HCT116 (cell line): Measurements from ENCODE around the gene CTCFL. TPM values are rescaled to one million over a fixed set of nuclear protein-coding genes. Genes with fewer than 3 reads are reported as not detected.

Experiments used
- ATAC-seq: fragments of 200-7000 bp; cut with Tn5 transposase; 2 replicates; pipeline ENCODE4 v1.9.1; 2020; ENCODE audit warnings: mild to moderate bottlenecking, moderate library complexity
- BruUV-seq: library from RNA; stranded (reverse); fragments of 400-500 nt; replicated peaks from 2 replicates; lab custom pipeline; 2021; lab: Mats Ljungman, UMichigan
- CTCF ChIA-PET: fragments of 300-600 bp; sonication (Branson Sonifier 250); formaldehyde crosslinking; loops from one replicate; lab custom pipeline; 2021; ENCODE audit warnings: antibody characterized with exemption; lab: Charles Lee
- POLR2A ChIA-PET: fragments of 300-600, 350-600 bp; sonication (Branson Sonifier 250); formaldehyde crosslinking; loops from one replicate; lab custom pipeline; 2021; ENCODE audit warnings: antibody characterized with exemption; lab: Charles Lee
- RAD21 ChIA-PET, 2 experiments: fragments of 300-600 bp; sonication (Branson Sonifier 250); formaldehyde crosslinking; loops; one replicate each; lab custom pipeline; 2023; ENCODE audit warnings: low total read pairs in 2 of 2; ENCODE audit not compliant: uncharacterized antibody in 2 of 2, unreplicated experiment in 2 of 2, low non-redundant PET in 1 of 2; lab: Charles Lee
- DNase-seq: peaks from one replicate; pipeline ENCODE4 v3.0.0-alpha.2; 2010; ENCODE audit warnings: low read depth, low spot score
- H2AFZ ChIP-seq: fragments of 200-600 bp; shearing (Covaris generic), sonication (generic); 2 replicates; pipeline ENCODE4 v1.6.1; 2017; ENCODE audit warnings: low read depth, mixed run types, mixed read lengths, antibody characterized with exemption, low read length; ENCODE audit not compliant: poor library complexity, severe bottlenecking
- H3K27ac ChIP-seq: 2 replicates; pipeline ENCODE4 v1.5.1; 2012; ENCODE audit warnings: low read depth, low read length
- H3K27me3 ChIP-seq: fragments of 200-600 bp; sonication (generic); 2 replicates; pipeline ENCODE4 v1.6.1; 2016; ENCODE audit warnings: mixed run types, low read length, mixed read lengths; ENCODE audit not compliant: insufficient read depth
- H3K36me3 ChIP-seq, 2 experiments: fragments of 200-500 bp in 1 of 2; fragments of 200-600 bp in 1 of 2; sonication (Bioruptor generic) in 1 of 2; sonication (generic) in 1 of 2; 2 replicates each; pipeline versions ENCODE4 v1.5.1 to v1.6.1; 2014 to 2016; ENCODE audit warnings: low read length in 2 of 2, inconsistent platforms in 1 of 2, mixed read lengths in 1 of 2, mixed run types in 1 of 2; ENCODE audit not compliant: insufficient read depth in 2 of 2, control insufficient read depth in 1 of 2
- H3K4me1 ChIP-seq, 2 experiments: fragments of 200-600 bp in 1 of 2; sonication (generic) in 1 of 2; 2 replicates each; pipeline versions ENCODE4 v1.5.1 to v1.6.1; 2012 to 2017; ENCODE audit warnings: low read length in 2 of 2, inconsistent platforms in 1 of 2, mild to moderate bottlenecking in 1 of 2, mixed read lengths in 1 of 2, mixed run types in 1 of 2, moderate library complexity in 1 of 2; ENCODE audit not compliant: insufficient read depth in 2 of 2, control insufficient read depth in 1 of 2
- H3K4me2 ChIP-seq: fragments of 200-600 bp; sonication (generic); 2 replicates; pipeline ENCODE4 v1.6.1; 2017; ENCODE audit warnings: mixed run types, low read length, mixed read lengths
- H3K4me3 ChIP-seq, 2 experiments: fragments of 200-600 bp in 1 of 2; sonication (generic) in 1 of 2; replicated peaks in 1 of 2; 2 replicates each; pipeline ENCODE4 v1.5.1; 2011 to 2016; ENCODE audit warnings: low read length in 2 of 2, control low read depth in 1 of 2, low read depth in 1 of 2, mild to moderate bottlenecking in 1 of 2, mixed read lengths in 1 of 2, mixed run types in 1 of 2
- H3K79me2 ChIP-seq: fragments of 200-600 bp; sonication (generic); 2 replicates; pipeline ENCODE4 v1.6.1; 2017; ENCODE audit warnings: mild to moderate bottlenecking, mixed run types, low read length, moderate library complexity, mixed read lengths; ENCODE audit not compliant: insufficient read depth
- H3K9ac ChIP-seq: fragments of 200-600 bp; sonication (generic); 2 replicates; pipeline ENCODE4 v1.6.1; 2016; ENCODE audit warnings: low read length, mixed read lengths
- H3K9me2 ChIP-seq: fragments of 200-600 bp; sonication (generic), shearing (Covaris generic); 2 replicates; pipeline ENCODE4 v1.6.1; 2017; ENCODE audit warnings: mixed run types, mild to moderate bottlenecking, moderate library complexity; ENCODE audit not compliant: insufficient read depth
- H3K9me3 ChIP-seq, 2 experiments: fragments of 200-500 bp in 1 of 2; fragments of 200-600 bp in 1 of 2; sonication (Bioruptor generic) in 1 of 2; sonication (generic) in 1 of 2; 2 replicates each; pipeline ENCODE4 v1.6.1; 2014 to 2017; ENCODE audit warnings: low read length in 2 of 2, mixed read lengths in 2 of 2, inconsistent platforms in 1 of 2, low read depth in 1 of 2, mild to moderate bottlenecking in 1 of 2, mixed run types in 1 of 2, moderate library complexity in 1 of 2; ENCODE audit not compliant: control insufficient read depth in 1 of 2, insufficient read depth in 1 of 2
- H4K20me1 ChIP-seq: fragments of 200-600 bp; sonication (generic), shearing (Covaris generic); 2 replicates; pipeline ENCODE4 v1.6.1; 2017; ENCODE audit warnings: mixed run types, mild to moderate bottlenecking, moderate library complexity; ENCODE audit not compliant: insufficient read depth
- ATF3 ChIP-seq: IDR thresholded peaks from 2 replicates; pipeline ENCODE4 v1.6.1; 2012
- CTCF ChIP-seq, 3 experiments: fragments of 200-600 bp in 1 of 3; sonication (generic) in 1 of 3; IDR thresholded peaks in 2 of 3; conservative IDR thresholded peaks in 1 of 3; 2 replicates each; pipeline ENCODE4 v1.5.1; 2012 to 2017; ENCODE audit warnings: low read depth in 2 of 3, low read length in 2 of 3, antibody characterized with exemption in 1 of 3, borderline replicate concordance in 1 of 3, control low read depth in 1 of 3, mild to moderate bottlenecking in 1 of 3, mixed read lengths in 1 of 3, mixed run types in 1 of 3, moderate library complexity in 1 of 3; ENCODE audit not compliant: insufficient read depth in 1 of 3
- EGR1 ChIP-seq: IDR thresholded peaks from 2 replicates; pipeline ENCODE4 v1.6.1; 2012; ENCODE audit warnings: low read depth
- FOSL1 ChIP-seq: IDR thresholded peaks from 2 replicates; pipeline ENCODE4 v1.6.1; 2012; ENCODE audit warnings: low read depth
- RAD21 ChIP-seq: IDR thresholded peaks from 2 replicates; pipeline ENCODE4 v1.6.1; 2012; ENCODE audit warnings: low read depth, mild to moderate bottlenecking
- SIN3A ChIP-seq: IDR thresholded peaks from 2 replicates; pipeline ENCODE4 v1.6.1; 2012; ENCODE audit warnings: low read depth
- TCF7L2 ChIP-seq: IDR thresholded peaks from 2 replicates; pipeline ENCODE4 v1.7.0; 2011; ENCODE audit warnings: borderline replicate concordance, inconsistent platforms; ENCODE audit not compliant: insufficient read depth, insufficient read length; ENCODE audit errors: extremely low read depth
- ZFX ChIP-seq: fragments of 450-650 bp; IDR thresholded peaks from 2 replicates; pipeline ENCODE4 v1.6.1; 2017
- ZNF274 ChIP-seq: fragments of 200-500 bp; sonication (Bioruptor generic); IDR thresholded peaks from 2 replicates; pipeline ENCODE4 v1.6.1; 2014; ENCODE audit warnings: mild to moderate bottlenecking, low read depth, low read length, inconsistent platforms
- intact Hi-C: fragments of 100-400 bp; cut with micrococcal nuclease; formaldehyde crosslinking; loops from 2 replicates; pipeline ENCODE4 v1.10.0; 2022
- total RNA-seq: library from RNA; stranded (reverse); gene quantifications from one replicate; pipeline ENCODE4 v1.2.1, GENCODE V29; 2021; ENCODE audit not compliant: unreplicated experiment
- TF ChIP-seq, protein P1 (sequence below): IDR thresholded peaks from 2 replicates; pipeline ENCODE4 v1.6.1; 2012

The CTCFL gene
- total RNA-seq, 1 experiment from 2014 or later: 0.34 TPM

DNA sequence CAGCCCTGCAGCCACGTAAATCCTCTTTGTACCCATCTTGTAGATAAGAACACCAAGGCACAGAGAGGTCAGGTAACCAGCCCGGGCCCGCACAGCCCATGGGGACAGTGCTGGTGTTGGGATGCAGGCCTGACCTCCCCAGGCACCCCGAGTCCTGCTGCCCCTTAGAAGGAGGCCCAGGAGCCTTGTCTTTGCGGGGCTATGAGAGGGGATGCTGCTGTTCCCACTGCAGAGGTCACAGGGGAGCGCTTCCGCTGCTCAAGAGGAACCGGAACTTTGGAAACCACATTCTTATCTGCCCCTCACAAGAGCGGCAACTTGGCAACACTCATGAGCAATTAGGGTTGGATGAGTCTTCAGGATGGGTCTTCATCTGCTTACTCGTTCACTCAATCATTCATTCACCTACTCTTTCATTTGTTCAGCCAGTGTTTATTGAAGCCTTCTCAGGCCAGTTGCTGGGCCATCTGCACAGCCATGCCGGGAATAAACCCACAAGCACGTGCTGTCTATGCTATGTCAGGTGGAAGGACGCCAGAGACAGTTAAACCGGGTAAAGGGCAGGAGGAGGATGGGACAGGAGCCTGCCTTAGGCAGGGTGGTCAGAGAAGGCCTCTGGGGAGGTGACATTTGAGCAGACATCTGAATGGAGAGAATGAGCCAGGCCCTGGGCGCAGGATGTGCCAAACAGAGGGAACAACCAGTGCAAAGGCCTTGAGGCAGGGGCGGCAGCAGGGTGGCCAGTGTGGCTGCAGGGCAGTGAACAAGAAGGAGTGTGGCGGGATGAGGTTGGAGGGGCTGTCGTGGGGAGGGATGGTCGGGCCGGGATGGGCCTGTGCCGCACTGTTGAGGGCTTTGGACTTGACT, 72.9 kb downstream of the CTCFL start:
- H3K9me3 ChIP-seq: no peaks in the 10 kb centered on the region
- no TSS peak for BruUV-seq
- peaks cover 7% of the 10 kb centered on the region; the same call in 1 of the 2 replicates for H3K27me3 ChIP-seq
- intact Hi-C loops: no loop called here
- H3K9ac ChIP-seq: no peak overlapping the region
- POLR2A ChIA-PET: no interaction called here
- TF ChIP-seq FOSL1: no peak
- TF ChIP-seq, protein P1, sequence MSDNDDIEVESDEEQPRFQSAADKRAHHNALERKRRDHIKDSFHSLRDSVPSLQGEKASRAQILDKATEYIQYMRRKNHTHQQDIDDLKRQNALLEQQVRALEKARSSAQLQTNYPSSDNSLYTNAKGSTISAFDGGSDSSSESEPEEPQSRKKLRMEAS: no peak
- no peak for TF ChIP-seq ZFX
- TF ChIP-seq CTCF (IDR thresholded peaks at IDR 0.05 in 2 of 3, conservative IDR thresholded peaks at IDR 0.05 in 1 of 3; ENCODE audit: borderline replicate concordance in 1 of 3, insufficient read depth in 1 of 3, low read depth in 2 of 3, low read length in 2 of 3): no peak
- TF ChIP-seq ATF3: no peak
- no peak for TF ChIP-seq SIN3A
- no peak for TF ChIP-seq ZNF274
- no peak for TF ChIP-seq RAD21
- no peak for TF ChIP-seq EGR1
- no peak for TF ChIP-seq TCF7L2
- CTCF ChIA-PET: no interaction called here
- H3K4me3 ChIP-seq: no peak overlapping the region
- no peak for DNase-seq
- no peaks in the 10 kb centered on the region for H3K9me2 ChIP-seq
- no peak overlapping the region for H3K27ac ChIP-seq
- RAD21 ChIA-PET: no interaction called here
- no peak for ATAC-seq
- no peaks in the 10 kb centered on the region for H3K36me3 ChIP-seq
- H3K79me2 ChIP-seq: no peaks in the 10 kb centered on the region
- H2AFZ ChIP-seq: no peak overlapping the region
- H3K4me1 ChIP-seq: peaks cover 7% of the 10 kb centered on the region in 2 experiments; a peak in 2 of 4 replicates
- H4K20me1 ChIP-seq: no peaks in the 10 kb centered on the region
- H3K4me2 ChIP-seq: no peak overlapping the region
